Measurements from ENCODE around the gene KLF13. TPM values are rescaled to one million over a fixed set of nuclear protein-coding genes. Genes with fewer than 3 reads are reported as not detected.

Gene KLF13
- total and polyA plus RNA-seq, 10 of the 15 experiments (the other 5 are each of a cell fraction or from before 2014, with no cell fraction given) = 20.3 to 109 (median 51.4) TPM

DNA sequence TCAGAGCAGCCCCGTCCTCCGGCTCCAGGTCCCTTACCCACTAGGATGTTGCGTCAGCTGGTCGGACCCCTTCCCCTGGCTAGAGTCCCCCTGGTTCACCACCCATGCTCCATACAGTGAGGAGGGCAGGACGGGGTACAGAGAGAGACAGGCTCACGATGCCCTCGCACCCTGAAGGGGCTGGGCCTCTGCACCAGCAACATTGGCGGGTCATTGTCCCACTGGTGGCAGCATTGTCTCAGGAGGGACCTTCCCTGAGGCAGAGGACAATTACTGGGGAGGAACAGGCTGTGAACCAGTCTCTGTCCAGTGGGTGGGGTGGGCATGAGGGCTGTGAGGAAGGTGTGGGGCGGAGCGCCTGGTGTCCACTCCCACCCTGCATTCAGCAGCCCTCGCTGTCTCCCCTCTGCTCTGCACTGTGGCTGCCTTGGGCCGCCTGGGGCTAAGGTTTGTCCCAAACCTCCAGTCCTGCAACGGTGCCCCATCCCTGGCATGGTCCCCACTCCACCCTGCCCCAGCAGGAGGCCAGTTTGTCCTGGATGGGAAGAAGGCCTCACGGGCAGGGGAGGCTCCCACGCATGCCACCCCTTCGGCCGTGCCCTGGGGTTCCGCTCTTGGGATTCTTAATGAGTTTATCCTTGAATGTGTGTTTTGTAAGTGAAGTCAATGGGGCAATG, 48.0 kb upstream of the KLF13 start:
- DNase-seq (ENCODE audit: low read depth, low spot score) = no peak
- ChIA-PET RAD21 (ENCODE audit: unreplicated experiment) (interaction anchor here (1.4 kb wide), 1 partner anchor 13 kb away, joined by 4 read pairs; no protein-coding TSS in a partner anchor), CTCF (interaction anchor here (1.0 kb wide), 1 partner anchor 10 kb away, joined by 3 read pairs; no protein-coding TSS in a partner anchor), SMC1A (ENCODE audit: uncharacterized antibody, unreplicated experiment) (interaction anchor here (1.2 kb wide), 1 partner anchor 11 kb away, joined by 4 read pairs; no protein-coding TSS in a partner anchor), POLR2A (no interaction called here)
- BruUV-seq (replicated peaks) = no TSS peak
- H3K4me3 ChIP-seq = no peak overlapping the region
- 90% methylated on average over 18 of the region's 18 CpGs for WGBS (ENCODE audit: insufficient coverage, insufficient replicate concordance, low lambda C conversion rate, missing lambda C conversion rate)
- intact Hi-C loops (cut with micrococcal nuclease; ENCODE audit: unreplicated experiment) = no loop called here
- no peak overlapping the region for H3K9ac ChIP-seq (ENCODE audit: control insufficient read depth, insufficient read depth, low read length)
- in situ Hi-C loops (cut with MboI) = no loop called here
- H3K36me3 ChIP-seq (ENCODE audit: control insufficient read depth in 2 of 2, insufficient read depth in 2 of 2, low read length in 1 of 2) = no peaks in the 10 kb centered on the region
- H3K27me3 ChIP-seq (replicated peaks in 1 of 2; ENCODE audit: control insufficient read depth in 2 of 2, insufficient read depth in 2 of 2, low read length in 1 of 2) = no peaks in the 10 kb centered on the region
- H3K4me2 ChIP-seq (ENCODE audit: control insufficient read depth, insufficient read depth) = no peak overlapping the region
- no peaks in the 10 kb centered on the region; the same call in 2 of the 3 replicates for H3K9me3 ChIP-seq (replicated peaks; ENCODE audit: control insufficient read depth, insufficient read depth, low read length)
- H4K20me1 ChIP-seq (ENCODE audit: control insufficient read depth, insufficient read depth) = no peaks in the 10 kb centered on the region
- TF ChIP-seq TCF12 (IDR thresholded peaks at IDR 0.05; ENCODE audit: low read depth, low read length) (no peak), GABPA (IDR thresholded peaks at IDR 0.05; ENCODE audit: low read depth) (no peak), JUND (IDR thresholded peaks at IDR 0.05; ENCODE audit: low read depth, low read length) (no peak), BCLAF1 (IDR thresholded peaks at IDR 0.05) (no peak), GATAD2B (conservative IDR thresholded peaks at IDR 0.05; ENCODE audit: low read depth) (no peak), DPF2 (IDR thresholded peaks at IDR 0.05) (no peak), PBX3 (IDR thresholded peaks at IDR 0.05; ENCODE audit: insufficient replicate concordance, low read depth, low read length) (no peak), HDAC2 (IDR thresholded peaks at IDR 0.05) (no peak)
- TF ChIP-seq, protein P1, sequence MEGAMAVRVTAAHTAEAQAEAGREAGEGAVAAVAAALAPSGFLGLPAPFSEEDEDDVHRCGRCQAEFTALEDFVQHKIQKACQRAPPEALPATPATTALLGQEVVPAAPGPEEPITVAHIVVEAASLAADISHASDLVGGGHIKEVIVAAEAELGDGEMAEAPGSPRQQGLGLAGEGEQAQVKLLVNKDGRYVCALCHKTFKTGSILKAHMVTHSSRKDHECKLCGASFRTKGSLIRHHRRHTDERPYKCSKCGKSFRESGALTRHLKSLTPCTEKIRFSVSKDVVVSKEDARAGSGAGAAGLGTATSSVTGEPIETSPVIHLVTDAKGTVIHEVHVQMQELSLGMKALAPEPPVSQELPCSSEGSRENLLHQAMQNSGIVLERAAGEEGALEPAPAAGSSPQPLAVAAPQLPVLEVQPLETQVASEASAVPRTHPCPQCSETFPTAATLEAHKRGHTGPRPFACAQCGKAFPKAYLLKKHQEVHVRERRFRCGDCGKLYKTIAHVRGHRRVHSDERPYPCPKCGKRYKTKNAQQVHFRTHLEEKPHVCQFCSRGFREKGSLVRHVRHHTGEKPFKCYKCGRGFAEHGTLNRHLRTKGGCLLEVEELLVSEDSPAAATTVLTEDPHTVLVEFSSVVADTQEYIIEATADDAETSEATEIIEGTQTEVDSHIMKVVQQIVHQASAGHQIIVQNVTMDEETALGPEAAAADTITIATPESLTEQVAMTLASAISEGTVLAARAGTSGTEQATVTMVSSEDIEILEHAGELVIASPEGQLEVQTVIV (IDR thresholded peaks at IDR 0.05; ENCODE audit: borderline replicate concordance, partially characterized antibody) = no peak
- no peak overlapping the region for H2AFZ ChIP-seq (ENCODE audit: control insufficient read depth, low read depth, low read length)
- no peaks in the 10 kb centered on the region for H3K4me1 ChIP-seq (ENCODE audit: control insufficient read depth, insufficient read depth, low read length)
- ATAC-seq = no peak
- H3K27ac ChIP-seq (ENCODE audit: control insufficient read depth, insufficient read depth) = no peak overlapping the region
- no peaks in the 10 kb centered on the region for H3K79me2 ChIP-seq (ENCODE audit: control insufficient read depth, insufficient read depth, low read length)
- no peak for FAIRE-seq
